ENCODE data around the gene CD109. TPM values are rescaled to one million over a fixed set of nuclear protein-coding genes. Genes with fewer than 3 reads are reported as not detected.
A peak's percentile ranks its signal among the peaks of the same experiment; 100 is the strongest.

The CD109 gene
- total and polyA plus RNA-seq, 4 experiments from 2014 or later: 0.10 to 0.96 (median 0.53) TPM

GRCh38 chr6:73655341-73655917, 40.6 kb upstream of the CD109 start:
- Histone ChIP-seq H3K27ac (ENCODE audit: low read depth, low read length) (peak overlapping the region; percentile 99), H3K27me3 (ENCODE audit: insufficient read depth, low read length) (no peaks in the 10 kb centered on the region), H3K9me3 (ENCODE audit: control insufficient read depth in 1 of 2, low read length in 2 of 2) (no peaks in the 10 kb centered on the region), H3K4me3 (ENCODE audit: low read length in 2 of 2) (no peak overlapping the region), H3K36me3 (ENCODE audit: insufficient read depth, low read length) (no peaks in the 10 kb centered on the region), H3K4me1 (ENCODE audit: insufficient read depth, low read length) (peaks cover 22% of the 10 kb centered on the region)
- peaks cover 4 to 13% of the 10 kb centered on the region in 2 donors for H3K36me3 Mint-ChIP-seq
- CTCF ChIA-PET (ENCODE audit: partially characterized antibody): interaction anchor here (1.3 to 4.0 kb wide), 2 partner anchors 20 to 29 kb away, joined by 5 to 13 read pairs; no protein-coding TSS in a partner anchor
- intact Hi-C loops (cut with micrococcal nuclease): loop anchor here (10.0 kb wide), 2 partner anchors 371 to 1031 kb away; partner anchors contain the start of gene KCNQ5
- H3K27me3 Mint-ChIP-seq: no peaks in the 10 kb centered on the region
- peak overlapping the region in 7 of 8 donors; percentile 71 to 100 (median 98) for H3K4me3 Mint-ChIP-seq
- H3K27ac Mint-ChIP-seq: peak overlapping the region in 6 of 7 donors; percentile 47 to 97 (median 89)
- peaks cover 13 to 40% (median 30%) of the 10 kb centered on the region in 4 donors for H3K4me1 Mint-ChIP-seq
- DNase-seq: no peak
- H3K9me3 Mint-ChIP-seq: no peaks in the 10 kb centered on the region
- POLR2A ChIA-PET (ENCODE audit: partially characterized antibody): interaction anchor here (1.9 to 4.9 kb wide), 2 partner anchors 137 to 234 kb away, joined by 6 to 238 read pairs; partner anchors contain the start of gene EEF1A1

GRCh38 chr6:73656531-73657145, 39.4 kb upstream of the CD109 start:
- Mint-ChIP-seq H3K36me3 (peaks cover 0 to 13% of the 10 kb centered on the region in 2 donors), H3K4me1 (peaks cover 10 to 35% (median 27%) of the 10 kb centered on the region in 4 donors), H3K9me3 (no peaks in the 10 kb centered on the region), H3K27ac (peak overlapping the region in 3 of 7 donors; percentile 5 to 77 (median 26)), H3K4me3 (no peak overlapping the region), H3K27me3 (no peaks in the 10 kb centered on the region)
- peaks cover 22% of the 10 kb centered on the region for H3K4me1 ChIP-seq (ENCODE audit: insufficient read depth, low read length)
- H3K36me3 ChIP-seq (ENCODE audit: insufficient read depth, low read length): no peaks in the 10 kb centered on the region
- intact Hi-C loops (cut with micrococcal nuclease): loop anchor here (10.0 kb wide), 2 partner anchors 372 to 1032 kb away; partner anchors contain the start of gene KCNQ5
- no peaks in the 10 kb centered on the region for H3K9me3 ChIP-seq (ENCODE audit: control insufficient read depth in 1 of 2, low read length in 2 of 2)
- ChIA-PET CTCF (ENCODE audit: partially characterized antibody) (no interaction called here), POLR2A (ENCODE audit: partially characterized antibody) (no interaction called here)
- no peak overlapping the region for H3K27ac ChIP-seq (ENCODE audit: low read depth, low read length)
- no peak overlapping the region for H3K4me3 ChIP-seq (ENCODE audit: low read length in 2 of 2)
- DNase-seq: no peak
- no peaks in the 10 kb centered on the region for H3K27me3 ChIP-seq (ENCODE audit: insufficient read depth, low read length)

GRCh38 chr6:73657201-73657600, 38.8 kb upstream of the CD109 start:
- DNase-seq: peak in 1 of 5 donors; percentile 7
- H3K9me3 Mint-ChIP-seq: no peaks in the 10 kb centered on the region

GRCh38 chr6:73664701-73665100, 31.3 kb upstream of the CD109 start:
- Histone ChIP-seq H3K9me3 (ENCODE audit: control insufficient read depth in 1 of 2, low read length in 2 of 2) (no peaks in the 10 kb centered on the region), H3K4me1 (ENCODE audit: insufficient read depth, low read length) (no peaks in the 10 kb centered on the region), H3K4me3 (ENCODE audit: low read length in 2 of 2) (no peak overlapping the region), H3K36me3 (ENCODE audit: insufficient read depth, low read length) (no peaks in the 10 kb centered on the region), H3K27ac (ENCODE audit: low read depth, low read length) (no peak overlapping the region), H3K27me3 (ENCODE audit: insufficient read depth, low read length) (no peaks in the 10 kb centered on the region)
- POLR2A ChIA-PET (ENCODE audit: partially characterized antibody): no interaction called here
- H3K4me3 Mint-ChIP-seq: no peak overlapping the region
- H3K4me1 Mint-ChIP-seq: no peaks in the 10 kb centered on the region
- intact Hi-C loops (cut with micrococcal nuclease): no loop called here
- no peak for DNase-seq
- CTCF ChIA-PET (ENCODE audit: partially characterized antibody): interaction anchor here (3.4 kb wide), 1 partner anchor 11 kb away, joined by 15 read pairs; no protein-coding TSS in a partner anchor
- no peaks in the 10 kb centered on the region for H3K9me3 Mint-ChIP-seq
- peaks cover 6 to 17% of the 10 kb centered on the region in 2 donors for H3K27me3 Mint-ChIP-seq
- no peak overlapping the region for H3K27ac Mint-ChIP-seq
- no peaks in the 10 kb centered on the region for H3K36me3 Mint-ChIP-seq

More at GRCh38 chr6:73657201-73657600, 38.8 kb upstream of the CD109 start:
- H3K36me3 ChIP-seq (ENCODE audit: insufficient read depth, low read length): no peaks in the 10 kb centered on the region
- peak overlapping the region in 5 of 7 donors; percentile 5 to 77 (median 26) for H3K27ac Mint-ChIP-seq
- ChIA-PET CTCF (ENCODE audit: partially characterized antibody) (interaction anchor here (1.7 kb wide), 1 partner anchor 19 kb away, joined by 5 read pairs; no protein-coding TSS in a partner anchor), POLR2A (ENCODE audit: partially characterized antibody) (no interaction called here)
- no peak overlapping the region for H3K4me3 Mint-ChIP-seq
- H3K27me3 Mint-ChIP-seq: no peaks in the 10 kb centered on the region
- H3K9me3 ChIP-seq (ENCODE audit: control insufficient read depth in 1 of 2, low read length in 2 of 2): no peaks in the 10 kb centered on the region
- H3K36me3 Mint-ChIP-seq: peaks cover 0 to 10% of the 10 kb centered on the region in 2 donors
- intact Hi-C loops (cut with micrococcal nuclease): loop anchor here (10.0 kb wide), 2 partner anchors 372 to 1032 kb away; partner anchors contain the start of gene KCNQ5
- H3K27ac ChIP-seq (ENCODE audit: low read depth, low read length): no peak overlapping the region
- H3K27me3 ChIP-seq (ENCODE audit: insufficient read depth, low read length): no peaks in the 10 kb centered on the region
- peaks cover 16% of the 10 kb centered on the region for H3K4me1 ChIP-seq (ENCODE audit: insufficient read depth, low read length)
- H3K4me1 Mint-ChIP-seq: peaks cover 7 to 30% (median 23%) of the 10 kb centered on the region in 4 donors
- H3K4me3 ChIP-seq (ENCODE audit: low read length in 2 of 2): no peak overlapping the region

- H3K27ac ChIP-seq (ENCODE audit: low read depth, low read length): no peak overlapping the region
- Mint-ChIP-seq H3K4me1 (no peaks in the 10 kb centered on the region), H3K9me3 (no peaks in the 10 kb centered on the region), H3K4me3 (no peak overlapping the region), H3K27ac (no peak overlapping the region), H3K36me3 (no peaks in the 10 kb centered on the region), H3K27me3 (peaks cover 11 to 23% of the 10 kb centered on the region in 2 donors)
- DNase-seq: no peak
- no peaks in the 10 kb centered on the region for H3K27me3 ChIP-seq (ENCODE audit: insufficient read depth, low read length)
- no peaks in the 10 kb centered on the region for H3K9me3 ChIP-seq (ENCODE audit: control insufficient read depth in 1 of 2, low read length in 2 of 2)
- H3K4me3 ChIP-seq (ENCODE audit: low read length in 2 of 2): no peak overlapping the region
- ChIA-PET CTCF (ENCODE audit: partially characterized antibody) (interaction anchor here (1.9 to 3.4 kb wide), 2 partner anchors 10 to 11 kb away, joined by 7 to 15 read pairs; no protein-coding TSS in a partner anchor), POLR2A (ENCODE audit: partially characterized antibody) (no interaction called here)
- intact Hi-C loops (cut with micrococcal nuclease): no loop called here
- no peaks in the 10 kb centered on the region for H3K36me3 ChIP-seq (ENCODE audit: insufficient read depth, low read length)
- no peaks in the 10 kb centered on the region for H3K4me1 ChIP-seq (ENCODE audit: insufficient read depth, low read length)
These were observed 30.2 kb upstream of the CD109 start for GRCh38 chr6:73665686-73666319.

- peaks cover 14 to 25% of the 10 kb centered on the region in 2 donors for H3K27me3 Mint-ChIP-seq
- no peak overlapping the region for H3K4me3 Mint-ChIP-seq
- no peaks in the 10 kb centered on the region for H3K36me3 Mint-ChIP-seq
- DNase-seq: no peak
- Histone ChIP-seq H3K4me1 (ENCODE audit: insufficient read depth, low read length) (no peaks in the 10 kb centered on the region), H3K27me3 (ENCODE audit: insufficient read depth, low read length) (no peaks in the 10 kb centered on the region), H3K36me3 (ENCODE audit: insufficient read depth, low read length) (no peaks in the 10 kb centered on the region), H3K9me3 (ENCODE audit: control insufficient read depth in 1 of 2, low read length in 2 of 2) (no peaks in the 10 kb centered on the region), H3K27ac (ENCODE audit: low read depth, low read length) (no peak overlapping the region), H3K4me3 (ENCODE audit: low read length in 2 of 2) (no peak overlapping the region)
- no peaks in the 10 kb centered on the region for H3K9me3 Mint-ChIP-seq
- intact Hi-C loops (cut with micrococcal nuclease): no loop called here
- H3K4me1 Mint-ChIP-seq: no peaks in the 10 kb centered on the region
- CTCF ChIA-PET (ENCODE audit: partially characterized antibody): interaction anchor here (1.1 to 1.9 kb wide), 2 partner anchors 10 to 67 kb away, joined by 3 to 7 read pairs; no protein-coding TSS in a partner anchor
- POLR2A ChIA-PET (ENCODE audit: partially characterized antibody): no interaction called here
- H3K27ac Mint-ChIP-seq: no peak overlapping the region
These were observed 29.6 kb upstream of the CD109 start for GRCh38 chr6:73666393-73666792.

- Mint-ChIP-seq H3K36me3 (no peaks in the 10 kb centered on the region), H3K27me3 (peaks cover 19 to 37% of the 10 kb centered on the region in 2 donors), H3K4me1 (no peaks in the 10 kb centered on the region), H3K27ac (no peak overlapping the region), H3K4me3 (no peak overlapping the region), H3K9me3 (no peaks in the 10 kb centered on the region)
- H3K27ac ChIP-seq (ENCODE audit: low read depth, low read length): no peak overlapping the region
- CTCF ChIA-PET (ENCODE audit: partially characterized antibody): interaction anchor here (0.8 to 1.9 kb wide), 2 partner anchors 9 to 11 kb away, joined by 3 to 7 read pairs; no protein-coding TSS in a partner anchor
- intact Hi-C loops (cut with micrococcal nuclease): no loop called here
- no peak for DNase-seq
- H3K27me3 ChIP-seq (ENCODE audit: insufficient read depth, low read length): no peaks in the 10 kb centered on the region
- no peak overlapping the region for H3K4me3 ChIP-seq (ENCODE audit: low read length in 2 of 2)
- H3K36me3 ChIP-seq (ENCODE audit: insufficient read depth, low read length): no peaks in the 10 kb centered on the region
- POLR2A ChIA-PET (ENCODE audit: partially characterized antibody): no interaction called here
- H3K9me3 ChIP-seq (ENCODE audit: control insufficient read depth in 1 of 2, low read length in 2 of 2): no peaks in the 10 kb centered on the region
- no peaks in the 10 kb centered on the region for H3K4me1 ChIP-seq (ENCODE audit: insufficient read depth, low read length)
These were observed 28.2 kb upstream of the CD109 start for GRCh38 chr6:73667798-73668197.

Data from CD4-positive, alpha-beta memory T cell (primary cell).